ENCODE data around the gene ATP13A4.

The ATP13A4 gene

GRCh38 chr3:193489949-193490348 lies 64.7 kb downstream of the ATP13A4 start:
- no peak for DNase-seq

- no peak for DNase-seq
Observed at GRCh38 chr3:193488741-193489140, 66.0 kb downstream of the ATP13A4 start.

- DNase-seq: no peak
Observed at GRCh38 chr3:193483988-193484539, 70.6 kb downstream of the ATP13A4 start.

GRCh38 chr3:193481436-193481835 lies 73.3 kb downstream of the ATP13A4 start:
- DNase-seq: no peak

GRCh38 chr3:193474446-193474845 lies 80.2 kb downstream of the ATP13A4 start:
- DNase-seq: no peak

GRCh38 chr3:193470710-193471109 lies 84.0 kb downstream of the ATP13A4 start:
- no peak for DNase-seq

- DNase-seq: no peak
Observed at GRCh38 chr3:193465992-193466608, 88.6 kb downstream of the ATP13A4 start.

- no peak for DNase-seq
Observed at GRCh38 chr3:193464889-193465288, 89.8 kb downstream of the ATP13A4 start.

- DNase-seq: no peak
Observed at GRCh38 chr3:193457526-193457925, 97.2 kb downstream of the ATP13A4 start.

GRCh38 chr3:193452338-193452737 lies 102.4 kb downstream of the ATP13A4 start:
- DNase-seq: no peak

- no peak for DNase-seq
Observed at GRCh38 chr3:193451902-193452301, 102.8 kb downstream of the ATP13A4 start.

GRCh38 chr3:193446965-193447602 lies 107.6 kb downstream of the ATP13A4 start:
- DNase-seq: peak in 1 of 2 donors; percentile 42

- no peak for DNase-seq
Observed at GRCh38 chr3:193439423-193439822, 115.3 kb downstream of the ATP13A4 start.

GRCh38 chr3:193418576-193419373 lies 135.9 kb downstream of the ATP13A4 start:
- no peak for DNase-seq

- no peak for DNase-seq
Observed at GRCh38 chr3:193416629-193417028, 138.1 kb downstream of the ATP13A4 start.

- DNase-seq: no peak
Observed at GRCh38 chr3:193407688-193408087, 147.0 kb downstream of the ATP13A4 start.

- no peak for DNase-seq
Observed at GRCh38 chr3:193407112-193407511, 147.6 kb downstream of the ATP13A4 start.

- DNase-seq: no peak
Observed at GRCh38 chr3:193403307-193403706, 151.4 kb downstream of the ATP13A4 start.

GRCh38 chr3:193400304-193400703 lies 154.4 kb downstream of the ATP13A4 start:
- no peak for DNase-seq

GRCh38 chr3:193396451-193397244 lies 158.0 kb downstream of the ATP13A4 start:
- no peak for DNase-seq

- DNase-seq: no peak
Observed at GRCh38 chr3:193391902-193392301, 162.8 kb downstream of the ATP13A4 start.

GRCh38 chr3:193389335-193389734 lies 165.4 kb downstream of the ATP13A4 start:
- DNase-seq: no peak

- no peak for DNase-seq
Observed at GRCh38 chr3:193388361-193388760, 166.3 kb downstream of the ATP13A4 start.

All from bone marrow (tissue), 2 donors.